ENCODE results near the gene MUC16. TPM values are rescaled to one million over a fixed set of nuclear protein-coding genes. Genes with fewer than 3 reads are reported as not detected.

MUC16 gene
- total and polyA plus RNA-seq, 9 donors, result 0.13 to 52.8 (median 1.6) TPM

- no peaks in the 10 kb centered on the region for H3K9me3 ChIP-seq
- 37 to 58% (median 50%) methylated on average over 8 of the region's 8 CpGs for WGBS, 3 donors
- DNase-seq, result no peak
- no peaks in the 10 kb centered on the region for H3K4me1 ChIP-seq (ENCODE audit: insufficient read depth)
- TF ChIP-seq CTCF (IDR thresholded peaks at IDR 0.05) (no peak), POLR2A (IDR thresholded peaks at IDR 0.05) (no peak), EP300 (IDR thresholded peaks at IDR 0.05) (no peak)
- H3K27ac ChIP-seq, result no peak overlapping the region
- no peaks in the 10 kb centered on the region for H3K36me3 ChIP-seq
- no peaks in the 10 kb centered on the region for H3K27me3 ChIP-seq
- intact Hi-C loops (cut with DNase I), result no loop called here
- no peak overlapping the region for H3K4me3 ChIP-seq
Observed at GRCh38 chr19:9037400-9038062, 27.3 kb upstream of the MUC16 start.

GRCh38 chr19:9032136-9032631 is 22.0 kb upstream of the MUC16 start:
- no peaks in the 10 kb centered on the region for H3K9me3 ChIP-seq
- H3K36me3 ChIP-seq, result no peaks in the 10 kb centered on the region
- no peaks in the 10 kb centered on the region for H3K4me1 ChIP-seq (ENCODE audit: insufficient read depth)
- no peak overlapping the region for H3K4me3 ChIP-seq
- intact Hi-C loops (cut with DNase I), result no loop called here
- WGBS, 3 donors, result 64 to 87% (median 69%) methylated on average over 5 of the region's 5 CpGs
- TF ChIP-seq CTCF (IDR thresholded peaks at IDR 0.05), result no peak
- no peak for TF ChIP-seq POLR2A (IDR thresholded peaks at IDR 0.05)
- no peak for TF ChIP-seq EP300 (IDR thresholded peaks at IDR 0.05)
- no peaks in the 10 kb centered on the region for H3K27me3 ChIP-seq
- DNase-seq, result no peak
- no peak overlapping the region for H3K27ac ChIP-seq

GRCh38 chr19:9018163-9018875 is 8.1 kb upstream of the MUC16 start:
- Histone ChIP-seq H3K4me3 (no peak overlapping the region), H3K27ac (no peak overlapping the region), H3K27me3 (no peaks in the 10 kb centered on the region), H3K4me1 (ENCODE audit: insufficient read depth) (no peaks in the 10 kb centered on the region), H3K9me3 (no peaks in the 10 kb centered on the region), H3K36me3 (no peaks in the 10 kb centered on the region)
- DNase-seq, result peak in 2 of 5 donors; percentile 15 to 31
- intact Hi-C loops (cut with DNase I), result no loop called here
- TF ChIP-seq CTCF (IDR thresholded peaks at IDR 0.05) (no peak), POLR2A (IDR thresholded peaks at IDR 0.05) (no peak), EP300 (IDR thresholded peaks at IDR 0.05) (no peak)
- WGBS, 3 donors, result 77 to 82% (median 78%) methylated on average over 27 of the region's 27 CpGs

- no peak overlapping the region for H3K4me3 ChIP-seq
- no peaks in the 10 kb centered on the region for H3K36me3 ChIP-seq
- no peaks in the 10 kb centered on the region for H3K27me3 ChIP-seq
- H3K27ac ChIP-seq, result no peak overlapping the region
- TF ChIP-seq EP300 (IDR thresholded peaks at IDR 0.05) (no peak), CTCF (IDR thresholded peaks at IDR 0.05) (no peak), POLR2A (IDR thresholded peaks at IDR 0.05) (no peak)
- no peak for DNase-seq
- 19 to 29% (median 25%) methylated on average over 7 of the region's 7 CpGs for WGBS, 3 donors
- intact Hi-C loops (cut with DNase I), result no loop called here
- no peaks in the 10 kb centered on the region for H3K4me1 ChIP-seq (ENCODE audit: insufficient read depth)
- H3K9me3 ChIP-seq, result no peaks in the 10 kb centered on the region
Observed at GRCh38 chr19:9014803-9015202, 4.6 kb upstream of the MUC16 start.

Data from ovary (tissue), 9 donors.